ENCODE results near the gene SMIM31.

Gene SMIM31

DNA sequence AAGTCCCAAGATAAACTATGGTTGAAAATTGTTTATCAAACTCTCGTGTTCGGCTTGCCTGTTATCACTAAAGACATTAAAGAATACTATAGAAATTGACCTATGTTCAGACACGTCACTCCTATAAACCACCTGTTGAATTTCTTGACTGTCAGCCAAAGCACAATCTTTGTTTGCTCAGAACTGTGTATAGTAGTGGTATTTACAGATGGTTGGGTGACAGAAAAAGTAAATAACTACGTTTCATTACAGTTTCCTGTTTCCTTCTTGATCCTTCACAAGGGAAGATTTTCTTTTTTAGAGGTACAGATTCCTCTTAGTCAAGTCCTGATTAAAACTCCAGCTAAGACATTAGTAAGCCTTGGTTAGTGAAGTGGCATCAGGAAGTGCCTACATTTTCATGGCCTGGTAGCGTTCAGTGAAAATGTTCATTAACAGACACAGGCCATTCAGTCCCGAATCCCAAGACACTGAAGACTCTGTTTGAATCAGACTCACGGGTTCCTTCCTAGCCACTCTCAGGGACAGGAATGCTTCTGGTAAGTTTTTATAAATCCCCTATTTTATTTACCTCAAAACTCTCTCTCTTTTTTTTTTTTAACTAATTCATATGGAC is at the start of gene SMIM31:
TSS of gene SMIM31 (plus strand) at position 259 of the 616 bp plus-strand sequence. CDS start 16,313 bp downstream, outside the sequence.
- H3K9me3 Mint-ChIP-seq, result peaks cover 5% of the 10 kb centered on the region
- H3K27ac Mint-ChIP-seq, result no peak within 1 kb of the TSS
- H3K4me3 Mint-ChIP-seq, result no peak within 1 kb of the TSS
- H3K27me3 Mint-ChIP-seq (ENCODE audit: low read depth), result no peaks in the 10 kb centered on the region
- H3K4me1 Mint-ChIP-seq (ENCODE audit: low read depth), result no peaks in the 10 kb centered on the region
- no peaks in the 10 kb centered on the region for H3K36me3 Mint-ChIP-seq (ENCODE audit: low read depth)

GRCh38 chr4:164706675-164707074 is 47.3 kb upstream of the SMIM31 start:
- Mint-ChIP-seq H3K27ac (no peak overlapping the region), H3K4me1 (ENCODE audit: low read depth) (peaks cover under 1% of the 10 kb centered on the region), H3K36me3 (ENCODE audit: low read depth) (no peaks in the 10 kb centered on the region), H3K4me3 (no peak overlapping the region), H3K27me3 (ENCODE audit: low read depth) (peaks cover 3% of the 10 kb centered on the region), H3K9me3 (no peaks in the 10 kb centered on the region)

DNA sequence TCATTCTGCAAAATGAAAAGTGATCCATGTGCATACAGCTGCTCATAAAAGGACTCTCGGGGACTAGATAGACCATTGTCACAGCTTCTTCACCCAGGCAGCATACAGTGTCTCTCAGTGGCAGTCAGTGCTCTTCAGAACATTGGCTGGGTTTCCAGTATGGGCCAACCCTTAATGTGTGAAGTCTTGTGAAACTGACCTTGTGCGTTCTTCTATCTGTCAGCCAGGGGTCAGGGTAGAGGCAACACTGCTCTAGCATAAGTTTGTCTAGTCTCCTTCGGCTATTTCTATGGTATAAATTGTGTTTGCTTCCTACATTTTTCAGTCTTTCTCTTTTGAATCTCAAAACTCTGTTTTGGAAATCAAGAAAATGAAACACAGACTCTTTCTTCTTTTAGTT is 37.0 kb upstream of the SMIM31 start:
- no peak overlapping the region for H3K4me3 Mint-ChIP-seq
- H3K9me3 Mint-ChIP-seq, result no peaks in the 10 kb centered on the region
- H3K4me1 Mint-ChIP-seq (ENCODE audit: low read depth), result no peaks in the 10 kb centered on the region
- H3K27ac Mint-ChIP-seq, result no peak overlapping the region
- no peaks in the 10 kb centered on the region for H3K27me3 Mint-ChIP-seq (ENCODE audit: low read depth)
- H3K36me3 Mint-ChIP-seq (ENCODE audit: low read depth), result no peaks in the 10 kb centered on the region

DNA sequence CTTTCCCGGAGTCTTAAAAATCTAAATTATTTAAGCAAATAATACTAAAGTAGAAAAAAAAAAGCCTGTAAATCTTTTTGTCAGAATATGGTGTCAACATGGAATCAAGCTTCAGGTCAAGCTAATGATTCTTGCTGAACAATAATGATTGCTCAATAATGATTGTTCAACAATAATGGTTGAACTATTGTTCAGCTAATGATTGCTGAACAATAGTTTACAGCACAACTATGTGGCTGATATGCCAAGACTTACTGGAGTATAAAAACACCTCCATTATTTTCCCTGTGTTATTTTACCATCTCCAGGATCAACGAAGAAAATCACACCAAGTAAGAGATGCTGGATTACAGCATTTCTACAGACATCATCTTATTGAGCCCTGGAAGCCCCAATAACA is 35.1 kb upstream of the SMIM31 start:
- H3K27me3 Mint-ChIP-seq (ENCODE audit: low read depth), result peaks cover 5% of the 10 kb centered on the region
- no peaks in the 10 kb centered on the region for H3K4me1 Mint-ChIP-seq (ENCODE audit: low read depth)
- no peak overlapping the region for H3K27ac Mint-ChIP-seq
- no peak overlapping the region for H3K4me3 Mint-ChIP-seq
- H3K9me3 Mint-ChIP-seq, result no peaks in the 10 kb centered on the region
- no peaks in the 10 kb centered on the region for H3K36me3 Mint-ChIP-seq (ENCODE audit: low read depth)

- Mint-ChIP-seq H3K4me3 (no peak overlapping the region), H3K36me3 (ENCODE audit: low read depth) (no peaks in the 10 kb centered on the region), H3K4me1 (ENCODE audit: low read depth) (peaks cover 4% of the 10 kb centered on the region), H3K9me3 (no peaks in the 10 kb centered on the region), H3K27me3 (ENCODE audit: low read depth) (peaks cover 11% of the 10 kb centered on the region), H3K27ac (no peak overlapping the region)
Observed at GRCh38 chr4:164725066-164725465, 28.9 kb upstream of the SMIM31 start.

- Mint-ChIP-seq H3K36me3 (ENCODE audit: low read depth) (no peaks in the 10 kb centered on the region), H3K27me3 (ENCODE audit: low read depth) (peaks cover 5% of the 10 kb centered on the region), H3K9me3 (no peaks in the 10 kb centered on the region), H3K4me3 (no peak overlapping the region), H3K27ac (no peak overlapping the region), H3K4me1 (ENCODE audit: low read depth) (no peaks in the 10 kb centered on the region)
Observed at GRCh38 chr4:164730705-164731393, 23.1 kb upstream of the SMIM31 start.

DNA sequence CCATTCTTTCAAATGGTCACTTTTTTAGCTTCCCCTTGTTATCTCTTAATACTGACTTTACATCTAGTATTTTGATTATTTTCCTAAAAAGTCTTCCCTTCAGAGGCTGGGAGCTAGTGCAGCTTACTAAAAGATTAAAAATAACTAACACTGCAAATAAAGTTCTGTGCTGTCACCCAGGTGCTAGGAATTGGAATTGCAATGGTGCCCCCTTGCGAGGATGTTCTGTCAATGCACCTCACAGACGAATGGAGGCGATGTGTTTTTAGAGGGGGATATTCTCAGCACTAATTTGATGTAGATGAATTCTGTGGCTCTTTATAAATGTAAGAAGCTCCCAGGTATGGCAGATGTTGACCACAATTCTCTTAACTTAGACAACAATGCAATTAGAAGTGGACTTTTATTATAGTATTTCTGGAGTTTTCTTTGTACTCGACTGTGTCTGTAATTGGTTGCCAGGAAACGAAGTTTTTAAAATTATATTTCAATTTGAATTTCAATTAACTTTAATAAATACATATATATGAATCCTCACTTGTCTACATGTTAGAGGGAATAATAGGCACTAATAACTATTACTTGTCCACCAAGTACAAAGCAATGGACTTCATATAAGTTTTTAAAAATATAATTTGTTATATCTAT is 22.0 kb upstream of the SMIM31 start:
- Mint-ChIP-seq H3K4me3 (no peak overlapping the region), H3K9me3 (no peaks in the 10 kb centered on the region), H3K27ac (no peak overlapping the region), H3K36me3 (ENCODE audit: low read depth) (no peaks in the 10 kb centered on the region), H3K27me3 (ENCODE audit: low read depth) (peaks cover 5% of the 10 kb centered on the region), H3K4me1 (ENCODE audit: low read depth) (no peaks in the 10 kb centered on the region)

DNA sequence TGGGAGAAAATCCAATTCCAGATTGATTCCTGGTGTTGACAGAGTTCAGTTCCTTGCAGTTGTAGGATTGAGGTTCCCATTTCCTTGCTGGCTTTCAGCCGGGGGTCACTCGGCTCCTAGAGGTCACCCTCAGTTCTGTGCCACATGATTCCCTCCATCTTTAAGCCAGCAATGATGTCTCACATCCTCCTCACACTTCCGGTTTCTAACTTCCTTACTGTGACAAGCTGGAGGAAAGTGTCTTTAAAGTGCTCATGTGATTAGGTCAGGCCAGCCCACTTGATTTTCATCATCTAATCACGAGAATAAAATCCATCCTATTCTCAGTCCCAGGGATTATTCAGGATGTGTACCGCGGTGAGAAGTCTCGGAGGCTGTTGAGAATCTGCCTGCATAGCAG is 19.4 kb upstream of the SMIM31 start:
- Mint-ChIP-seq H3K27ac (no peak overlapping the region), H3K9me3 (no peaks in the 10 kb centered on the region), H3K36me3 (ENCODE audit: low read depth) (no peaks in the 10 kb centered on the region), H3K4me3 (no peak overlapping the region), H3K27me3 (ENCODE audit: low read depth) (no peaks in the 10 kb centered on the region), H3K4me1 (ENCODE audit: low read depth) (no peaks in the 10 kb centered on the region)

DNA sequence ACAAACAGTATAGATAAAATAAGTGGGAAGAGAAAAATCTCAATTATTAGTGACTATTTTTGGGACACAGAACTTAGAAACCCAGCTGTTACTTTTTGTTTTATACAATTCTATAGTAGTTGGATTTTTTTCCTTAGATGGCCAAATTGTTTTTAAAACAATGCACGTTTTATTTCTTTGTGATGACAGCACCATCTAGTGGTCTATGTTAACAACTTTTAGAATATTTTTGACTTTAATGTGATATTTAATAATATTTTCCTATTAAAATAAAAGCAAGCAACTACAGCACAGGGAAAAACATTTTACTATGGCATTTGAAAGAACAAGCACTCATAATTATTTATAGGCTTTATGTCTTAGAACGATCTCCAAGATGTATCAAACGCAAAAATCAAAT is 5.6 kb upstream of the SMIM31 start:
- H3K36me3 Mint-ChIP-seq (ENCODE audit: low read depth), result no peaks in the 10 kb centered on the region
- H3K27me3 Mint-ChIP-seq (ENCODE audit: low read depth), result no peaks in the 10 kb centered on the region
- peaks cover 5% of the 10 kb centered on the region for H3K9me3 Mint-ChIP-seq
- no peaks in the 10 kb centered on the region for H3K4me1 Mint-ChIP-seq (ENCODE audit: low read depth)
- no peak overlapping the region for H3K4me3 Mint-ChIP-seq
- no peak overlapping the region for H3K27ac Mint-ChIP-seq

GRCh38 chr4:164755432-164755831 is 1.5 kb downstream of the SMIM31 start:
- Mint-ChIP-seq H3K36me3 (ENCODE audit: low read depth) (no peaks in the 10 kb centered on the region), H3K4me3 (no peak overlapping the region), H3K9me3 (peaks cover 5% of the 10 kb centered on the region), H3K27ac (no peak overlapping the region), H3K4me1 (ENCODE audit: low read depth) (no peaks in the 10 kb centered on the region), H3K27me3 (ENCODE audit: low read depth) (peaks cover 3% of the 10 kb centered on the region)

DNA sequence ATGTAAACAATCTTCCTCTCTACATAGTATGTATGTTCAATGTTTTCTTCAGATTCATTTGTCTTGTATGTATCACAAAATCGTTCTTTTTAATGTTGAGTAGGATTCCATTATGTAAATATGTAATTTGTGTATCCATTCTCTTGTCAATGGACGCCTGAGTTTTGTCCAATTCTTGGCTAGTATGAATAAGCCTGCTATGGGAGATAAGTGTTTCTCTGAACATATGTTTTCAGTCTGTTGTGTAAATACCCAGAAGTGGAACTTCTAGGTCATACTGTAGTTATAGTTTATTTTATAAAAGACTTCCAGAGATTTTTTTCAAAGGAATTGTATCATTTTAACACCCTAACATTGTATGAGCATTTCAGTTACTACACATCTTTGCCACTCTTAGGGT is 2.8 kb downstream of the SMIM31 start:
- no peak overlapping the region for H3K27ac Mint-ChIP-seq
- peaks cover 5% of the 10 kb centered on the region for H3K9me3 Mint-ChIP-seq
- H3K4me1 Mint-ChIP-seq (ENCODE audit: low read depth), result no peaks in the 10 kb centered on the region
- H3K36me3 Mint-ChIP-seq (ENCODE audit: low read depth), result no peaks in the 10 kb centered on the region
- peaks cover 3% of the 10 kb centered on the region for H3K27me3 Mint-ChIP-seq (ENCODE audit: low read depth)
- H3K4me3 Mint-ChIP-seq, result no peak overlapping the region

DNA sequence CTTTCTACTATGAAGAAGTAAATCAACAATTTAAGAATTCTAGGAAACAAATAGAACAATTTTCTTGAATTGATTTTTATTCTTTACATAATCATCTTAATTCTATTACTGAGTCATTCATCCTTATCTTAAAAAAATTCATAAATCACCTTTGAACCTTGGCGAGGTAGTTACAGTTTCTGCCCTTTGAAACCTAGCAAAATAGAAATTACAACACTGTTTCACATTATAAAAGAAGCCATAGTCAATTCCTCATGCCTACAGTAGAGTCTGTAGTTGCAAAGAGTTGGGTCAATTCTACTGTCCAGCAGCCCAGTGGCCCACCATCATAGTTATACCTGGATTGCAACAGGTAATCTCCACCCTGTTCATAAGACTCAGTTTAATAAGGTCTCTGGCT is 7.3 kb downstream of the SMIM31 start:
- H3K9me3 Mint-ChIP-seq, result no peaks in the 10 kb centered on the region
- peaks cover 3% of the 10 kb centered on the region for H3K27me3 Mint-ChIP-seq (ENCODE audit: low read depth)
- H3K4me1 Mint-ChIP-seq (ENCODE audit: low read depth), result no peaks in the 10 kb centered on the region

GRCh38 chr4:164761746-164762275 is 7.9 kb downstream of the SMIM31 start:
- H3K27me3 Mint-ChIP-seq (ENCODE audit: low read depth), result peaks cover 3% of the 10 kb centered on the region

More for the DNA sequence above, 7.3 kb downstream of the SMIM31 start:
- Mint-ChIP-seq H3K36me3 (ENCODE audit: low read depth) (no peaks in the 10 kb centered on the region), H3K27ac (no peak overlapping the region), H3K4me3 (no peak overlapping the region)

DNA sequence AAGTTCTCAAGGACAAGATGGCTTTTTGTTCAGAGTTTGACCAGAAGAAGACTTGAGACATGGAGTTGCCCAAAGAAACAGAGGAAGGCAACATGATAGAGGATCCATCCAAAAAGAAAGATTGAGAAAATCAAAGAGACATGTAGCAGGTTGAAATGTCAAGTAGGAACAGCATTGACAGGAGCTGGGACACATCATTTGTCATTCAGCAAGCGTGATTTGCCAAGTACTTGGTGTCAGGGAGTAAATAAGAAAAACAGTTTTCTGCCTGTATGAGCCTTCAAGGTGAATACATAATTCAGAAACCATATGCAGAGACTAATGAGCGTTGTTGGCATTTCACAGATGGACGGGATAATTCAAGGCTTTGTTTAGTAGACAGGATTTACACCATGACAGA is 11.2 kb downstream of the SMIM31 start:
- Mint-ChIP-seq H3K4me3 (no peak overlapping the region), H3K27ac (no peak overlapping the region), H3K9me3 (no peaks in the 10 kb centered on the region), H3K27me3 (ENCODE audit: low read depth) (no peaks in the 10 kb centered on the region), H3K36me3 (ENCODE audit: low read depth) (no peaks in the 10 kb centered on the region), H3K4me1 (ENCODE audit: low read depth) (no peaks in the 10 kb centered on the region)

More at GRCh38 chr4:164761746-164762275, 7.9 kb downstream of the SMIM31 start:
- no peaks in the 10 kb centered on the region for H3K36me3 Mint-ChIP-seq (ENCODE audit: low read depth)
- no peak overlapping the region for H3K27ac Mint-ChIP-seq
- no peak overlapping the region for H3K4me3 Mint-ChIP-seq
- no peaks in the 10 kb centered on the region for H3K9me3 Mint-ChIP-seq
- no peaks in the 10 kb centered on the region for H3K4me1 Mint-ChIP-seq (ENCODE audit: low read depth)

DNA sequence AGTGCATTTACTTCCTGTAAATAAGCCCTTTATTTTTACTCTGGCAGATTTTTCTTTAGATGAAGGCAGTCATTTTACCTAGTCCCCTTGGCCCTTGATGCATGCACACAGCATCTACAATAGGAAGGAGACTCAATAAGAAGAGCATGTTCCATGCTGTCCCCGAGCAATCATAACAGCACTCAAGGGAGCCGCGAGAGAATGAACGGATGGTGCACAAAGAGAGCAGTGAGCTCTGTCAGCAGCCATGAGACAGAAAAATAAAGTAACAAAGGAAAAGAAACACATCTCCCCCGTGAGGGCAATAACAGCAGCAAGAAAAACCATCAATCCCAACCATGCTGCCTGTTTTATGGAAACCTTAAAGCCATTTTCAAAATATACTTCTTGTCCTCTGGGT is 11.9 kb downstream of the SMIM31 start:
- no peaks in the 10 kb centered on the region for H3K4me1 Mint-ChIP-seq (ENCODE audit: low read depth)
- no peaks in the 10 kb centered on the region for H3K36me3 Mint-ChIP-seq (ENCODE audit: low read depth)
- H3K4me3 Mint-ChIP-seq, result no peak overlapping the region
- no peaks in the 10 kb centered on the region for H3K9me3 Mint-ChIP-seq
- no peaks in the 10 kb centered on the region for H3K27me3 Mint-ChIP-seq (ENCODE audit: low read depth)
- no peak overlapping the region for H3K27ac Mint-ChIP-seq

All from T-helper 1 cell treated with Interleukin-12 subunit alpha and Interleukin-12 subunit beta and Interleukin-4 antibody, amounts not matched to agents 30 μg/mL and 1 μg/mL, for 36 hours (primary cell).